GM12878 (cell line): Measurements from ENCODE around the gene TREM1. TPM values are rescaled to one million over a fixed set of nuclear protein-coding genes. Genes with fewer than 3 reads are reported as not detected.

Experiments used
- polyA plus RNA-seq, 11 experiments: library from polyadenylated mRNA; depleted of rRNA in 4 of 11; unstranded in 6 of 11; stranded (reverse) in 5 of 11; fragments of >200 nt; fragmentation: Nextera tagmentation in 4 of 11; fragmentation: Illumina TruSeq in 1 of 11; extraction: Ambion mirVana in 4 of 11; extraction: Trizol in 1 of 11; gene quantifications; 1 replicate in 1 of 11; 2 replicates in 10 of 11; pipeline versions ENCODE4 v1.2.1 to v1.2.3, GENCODE V29; 2011 to 2016; ENCODE audit warnings: inconsistent platforms in 2 of 11, missing spikeins in 2 of 11, low read depth in 1 of 11
- small RNA-seq: library from RNA; depleted of rRNA; stranded (forward); fragments of <200 nt; gene quantifications from one replicate; pipeline ENCODE3, GENCODE V24; 2014
- total RNA-seq, 4 experiments: library from RNA; depleted of rRNA in 3 of 4; stranded (reverse); fragments of >200 nt in 3 of 4; fragmentation: Illumina TruSeq in 1 of 4; extraction: Trizol in 1 of 4; gene quantifications; 2 replicates each; pipeline versions ENCODE4 v1.2.1 to v1.2.3, GENCODE V29; 2013 to 2021

The TREM1 gene
- total and polyA plus RNA-seq, 10 of the 15 experiments (the other 5 are each of a cell fraction or from before 2014, with no cell fraction given): 0.09 to 2.6 (median 0.28) TPM; not detected in 2

Small RNA genes lying within 50 kb of the gene (small RNA-seq; reads per million reads assigned to genes)
- gene AL391903.2 (not detected), gene AL391903.3 (not detected), gene RNA5SP207 (0.74 reads per million, percentile 21 among the genes with 10 or more reads in this experiment), gene RNU6-643P (not detected)

Other genes with a start within 250 kb of the TREM1 start
Only the 7 nearest of the 10 such genes appear.
- gene OARD1, start 214.3 kb downstream of the TREM1 start, total RNA-seq (2014; rRNA removed): 19.0 and 23.3 TPM in 2 replicates
- 35.2 and 36.1 TPM in 2 replicates for gene OARD1, start 214.3 kb downstream of the TREM1 start, total RNA-seq (2014; rRNA removed; fragmentation: Illumina TruSeq; extraction: Trizol)
- 23.7 and 29.9 TPM in 2 replicates for gene OARD1, start 214.3 kb downstream of the TREM1 start, total RNA-seq (2021)
- 43.4 and 64.9 TPM in 2 replicates for gene OARD1, start 214.3 kb downstream of the TREM1 start, polyA plus RNA-seq (2011; rRNA removed)
- gene OARD1, start 214.3 kb downstream of the TREM1 start, polyA plus RNA-seq (2014; fragmentation: Illumina TruSeq; extraction: Trizol): 43.8 and 51.6 TPM in 2 replicates
- 10 to 100 TPM; 43.9 to 49.1 TPM for gene OARD1, start 214.3 kb downstream of the TREM1 start, polyA plus RNA-seq (2014; fragmentation: Nextera tagmentation; extraction: Ambion mirVana)
- 29.5 and 35.5 TPM in 2 replicates for gene OARD1, start 214.3 kb downstream of the TREM1 start, polyA plus RNA-seq (2014; rRNA removed)
- gene OARD1, start 214.3 kb downstream of the TREM1 start, polyA plus RNA-seq (2016; fragmentation: Nextera tagmentation; extraction: Ambion mirVana): 10 to 100 TPM; 56.9 to 63.5 TPM
- gene NFYA, start 213.7 kb downstream of the TREM1 start, total RNA-seq (2014; rRNA removed): 20.4 and 23.6 TPM in 2 replicates
- gene NFYA, start 213.7 kb downstream of the TREM1 start, total RNA-seq (2014; rRNA removed; fragmentation: Illumina TruSeq; extraction: Trizol): 18.5 and 20.1 TPM in 2 replicates
- 25.6 and 27.4 TPM in 2 replicates for gene NFYA, start 213.7 kb downstream of the TREM1 start, total RNA-seq (2021)
- 14.6 and 19.4 TPM in 2 replicates for gene NFYA, start 213.7 kb downstream of the TREM1 start, polyA plus RNA-seq (2011; rRNA removed)
- 35.3 and 36.5 TPM in 2 replicates for gene NFYA, start 213.7 kb downstream of the TREM1 start, polyA plus RNA-seq (2014; fragmentation: Illumina TruSeq; extraction: Trizol)
- 1 to 10 TPM; 6.4 to 7.3 TPM for gene NFYA, start 213.7 kb downstream of the TREM1 start, polyA plus RNA-seq (2014; fragmentation: Nextera tagmentation; extraction: Ambion mirVana)
- gene NFYA, start 213.7 kb downstream of the TREM1 start, polyA plus RNA-seq (2014; rRNA removed): 25.7 and 30.0 TPM in 2 replicates
- gene NFYA, start 213.7 kb downstream of the TREM1 start, polyA plus RNA-seq (2016; fragmentation: Nextera tagmentation; extraction: Ambion mirVana): 10 to 100 TPM; 17.4 to 18.9 TPM
- gene TREML1, start 132.3 kb downstream of the TREM1 start, total RNA-seq (2014; rRNA removed): not detected in 2 replicates
- not detected in 2 replicates for gene TREML1, start 132.3 kb downstream of the TREM1 start, total RNA-seq (2014; rRNA removed; fragmentation: Illumina TruSeq; extraction: Trizol)
- not detected in 2 replicates for gene TREML1, start 132.3 kb downstream of the TREM1 start, total RNA-seq (2021)
- gene TREML1, start 132.3 kb downstream of the TREM1 start, polyA plus RNA-seq (2011; rRNA removed): not detected in 2 replicates
- gene TREML1, start 132.3 kb downstream of the TREM1 start, polyA plus RNA-seq (2014; fragmentation: Illumina TruSeq; extraction: Trizol): not detected in 2 replicates
- not detected for gene TREML1, start 132.3 kb downstream of the TREM1 start, polyA plus RNA-seq (2014; fragmentation: Nextera tagmentation; extraction: Ambion mirVana)
- gene TREML1, start 132.3 kb downstream of the TREM1 start, polyA plus RNA-seq (2014; rRNA removed): not detected in 2 replicates
- under 1 TPM in 1 of 2 experiments, not detected in 1; 0.21 TPM for gene TREML1, start 132.3 kb downstream of the TREM1 start, polyA plus RNA-seq (2016; fragmentation: Nextera tagmentation; extraction: Ambion mirVana)
- not detected in 2 replicates for gene TREM2, start 123.6 kb downstream of the TREM1 start, total RNA-seq (2014; rRNA removed)
- gene TREM2, start 123.6 kb downstream of the TREM1 start, total RNA-seq (2014; rRNA removed; fragmentation: Illumina TruSeq; extraction: Trizol): not detected in 2 replicates
- gene TREM2, start 123.6 kb downstream of the TREM1 start, total RNA-seq (2021): not detected in 2 replicates
- not detected in 2 replicates for gene TREM2, start 123.6 kb downstream of the TREM1 start, polyA plus RNA-seq (2011; rRNA removed)
- not detected in 2 replicates for gene TREM2, start 123.6 kb downstream of the TREM1 start, polyA plus RNA-seq (2014; fragmentation: Illumina TruSeq; extraction: Trizol)
- not detected for gene TREM2, start 123.6 kb downstream of the TREM1 start, polyA plus RNA-seq (2014; fragmentation: Nextera tagmentation; extraction: Ambion mirVana)
- gene TREM2, start 123.6 kb downstream of the TREM1 start, polyA plus RNA-seq (2014; rRNA removed): not detected in 2 replicates
- gene TREM2, start 123.6 kb downstream of the TREM1 start, polyA plus RNA-seq (2016; fragmentation: Nextera tagmentation; extraction: Ambion mirVana): not detected
- gene TREML2, start 85.5 kb downstream of the TREM1 start, total RNA-seq (2014; rRNA removed): 9.1 and 11.0 TPM in 2 replicates
- 6.1 and 6.6 TPM in 2 replicates for gene TREML2, start 85.5 kb downstream of the TREM1 start, total RNA-seq (2014; rRNA removed; fragmentation: Illumina TruSeq; extraction: Trizol)
- 6.8 and 8.2 TPM in 2 replicates for gene TREML2, start 85.5 kb downstream of the TREM1 start, total RNA-seq (2021)
- gene TREML2, start 85.5 kb downstream of the TREM1 start, polyA plus RNA-seq (2011; rRNA removed): 1.2 and 1.7 TPM in 2 replicates
- gene TREML2, start 85.5 kb downstream of the TREM1 start, polyA plus RNA-seq (2014; fragmentation: Illumina TruSeq; extraction: Trizol): 5.9 and 9.0 TPM in 2 replicates
- under 1 TPM; 0.49 to 0.79 TPM for gene TREML2, start 85.5 kb downstream of the TREM1 start, polyA plus RNA-seq (2014; fragmentation: Nextera tagmentation; extraction: Ambion mirVana)
- gene TREML2, start 85.5 kb downstream of the TREM1 start, polyA plus RNA-seq (2014; rRNA removed): 7.0 and 7.2 TPM in 2 replicates
- gene TREML2, start 85.5 kb downstream of the TREM1 start, polyA plus RNA-seq (2016; fragmentation: Nextera tagmentation; extraction: Ambion mirVana): 1 to 10 TPM; 7.4 to 7.7 TPM
- not detected in 2 replicates for gene TREML4, start 58.3 kb downstream of the TREM1 start, total RNA-seq (2014; rRNA removed)
- not detected in 2 replicates for gene TREML4, start 58.3 kb downstream of the TREM1 start, total RNA-seq (2014; rRNA removed; fragmentation: Illumina TruSeq; extraction: Trizol)
- gene TREML4, start 58.3 kb downstream of the TREM1 start, total RNA-seq (2021): not detected in 2 replicates
- gene TREML4, start 58.3 kb downstream of the TREM1 start, polyA plus RNA-seq (2011; rRNA removed): 0.03 TPM in 1 of 2 replicates, not detected in the other
- gene TREML4, start 58.3 kb downstream of the TREM1 start, polyA plus RNA-seq (2014; fragmentation: Illumina TruSeq; extraction: Trizol): not detected in 2 replicates
- not detected for gene TREML4, start 58.3 kb downstream of the TREM1 start, polyA plus RNA-seq (2014; fragmentation: Nextera tagmentation; extraction: Ambion mirVana)
- gene TREML4, start 58.3 kb downstream of the TREM1 start, polyA plus RNA-seq (2014; rRNA removed): not detected in 2 replicates
- gene TREML4, start 58.3 kb downstream of the TREM1 start, polyA plus RNA-seq (2016; fragmentation: Nextera tagmentation; extraction: Ambion mirVana): not detected
- gene NCR2, start 48.9 kb upstream of the TREM1 start, total RNA-seq (2014; rRNA removed): not detected in 2 replicates
- not detected in 2 replicates for gene NCR2, start 48.9 kb upstream of the TREM1 start, total RNA-seq (2014; rRNA removed; fragmentation: Illumina TruSeq; extraction: Trizol)
- gene NCR2, start 48.9 kb upstream of the TREM1 start, total RNA-seq (2021): not detected in 2 replicates
- 0.22 and 0.53 TPM in 2 replicates for gene NCR2, start 48.9 kb upstream of the TREM1 start, polyA plus RNA-seq (2011; rRNA removed)
- gene NCR2, start 48.9 kb upstream of the TREM1 start, polyA plus RNA-seq (2014; fragmentation: Illumina TruSeq; extraction: Trizol): not detected in 2 replicates
- gene NCR2, start 48.9 kb upstream of the TREM1 start, polyA plus RNA-seq (2014; fragmentation: Nextera tagmentation; extraction: Ambion mirVana): not detected
- gene NCR2, start 48.9 kb upstream of the TREM1 start, polyA plus RNA-seq (2014; rRNA removed): 0.09 TPM in 1 of 2 replicates, not detected in the other
- gene NCR2, start 48.9 kb upstream of the TREM1 start, polyA plus RNA-seq (2016; fragmentation: Nextera tagmentation; extraction: Ambion mirVana): under 1 TPM in 1 of 2 experiments, not detected in 1; 0.21 TPM